H54 (cell line): ENCODE data around the gene IGSF9B.

ENCODE experiments used
- DNase-seq: peaks from one replicate; pipeline ENCODE4 v3.0.0; 2011; ENCODE audit warnings: low spot score, mixed read lengths; ENCODE audit not compliant: insufficient read length
- FAIRE-seq: peaks from 3 replicates; lab custom pipeline; 2011; peaks lifted over from hg19 to GRCh38; lab: Jason Lieb, UNC
- POLR2A ChIP-seq: IDR thresholded peaks from 2 replicates; pipeline ENCODE4 v1.6.1; 2011; ENCODE audit warnings: low read depth, mild to moderate bottlenecking, low read length

Gene IGSF9B

GRCh38 chr11:133906241-133906640, 50.5 kb downstream of the IGSF9B start:
- DNase-seq (no peak), FAIRE-seq (no peak)
- TF ChIP-seq POLR2A, result no peak

GRCh38 chr11:133905677-133906156, 51.1 kb downstream of the IGSF9B start:
- no peak for TF ChIP-seq POLR2A
- no peak for DNase-seq
- no peak for FAIRE-seq

GRCh38 chr11:133904818-133905515, 51.8 kb downstream of the IGSF9B start:
- DNase-seq (no peak), FAIRE-seq (no peak)
- no peak for TF ChIP-seq POLR2A

- FAIRE-seq, result no peak
- DNase-seq, result no peak
- TF ChIP-seq POLR2A, result no peak
These were observed 52.6 kb downstream of the IGSF9B start for GRCh38 chr11:133903875-133904817.

- no peak for TF ChIP-seq POLR2A
- FAIRE-seq (no peak), DNase-seq (no peak)
These were observed 53.7 kb downstream of the IGSF9B start for GRCh38 chr11:133903056-133903455.

GRCh38 chr11:133902506-133902905, 54.3 kb downstream of the IGSF9B start:
- TF ChIP-seq POLR2A, result no peak
- DNase-seq (no peak), FAIRE-seq (no peak)

- no peak for TF ChIP-seq POLR2A
- DNase-seq (no peak), FAIRE-seq (no peak)
These were observed 54.8 kb downstream of the IGSF9B start for GRCh38 chr11:133901999-133902398.

GRCh38 chr11:133901316-133901715, 55.5 kb downstream of the IGSF9B start:
- no peak for FAIRE-seq
- no peak for TF ChIP-seq POLR2A
- no peak for DNase-seq

GRCh38 chr11:133900176-133901105, 56.3 kb downstream of the IGSF9B start:
- FAIRE-seq, result no peak
- no peak for TF ChIP-seq POLR2A
- no peak for DNase-seq

GRCh38 chr11:133898770-133899115, 58.0 kb downstream of the IGSF9B start:
- FAIRE-seq (no peak), DNase-seq (no peak)
- no peak for TF ChIP-seq POLR2A

GRCh38 chr11:133898031-133898769, 58.6 kb downstream of the IGSF9B start:
- FAIRE-seq, result no peak
- no peak for DNase-seq
- TF ChIP-seq POLR2A, result no peak

GRCh38 chr11:133897331-133897650, 59.5 kb downstream of the IGSF9B start:
- TF ChIP-seq POLR2A, result no peak
- FAIRE-seq, result no peak
- no peak for DNase-seq
